BLaER1 treated with 17β-estradiol and CSF1 and Interleukin-3, amounts not matched to agents 10 nM and 100 nM (cell line): ENCODE data around the gene ARHGAP44.
"Not testable (repeated sequence)": the region's sequence is repeated elsewhere in the genome, so short reads cannot be mapped to it uniquely, and the experiment has no call there.

Source experiments
- H3K27ac ChIP-seq, 11 experiments: shearing (Covaris generic); formaldehyde crosslinking; 2 replicates each; pipeline ENCODE4 v1.8.1; 2022
- H3K27me3 ChIP-seq, 11 experiments: shearing (Covaris generic); formaldehyde crosslinking; 2 replicates each; pipeline ENCODE4 v1.8.1; 2022
- H3K36me3 ChIP-seq, 11 experiments: shearing (Covaris generic); formaldehyde crosslinking; 2 replicates each; pipeline ENCODE4 v1.8.1; 2022
- H3K4me1 ChIP-seq, 10 experiments: shearing (Covaris generic); formaldehyde crosslinking; 2 replicates each; pipeline ENCODE4 v1.8.1; 2022
- H3K4me2 ChIP-seq, 11 experiments: shearing (Covaris generic); formaldehyde crosslinking; 2 replicates each; pipeline ENCODE4 v1.8.1; 2022
- H3K4me3 ChIP-seq, 10 experiments: shearing (Covaris generic); formaldehyde crosslinking; 2 replicates each; pipeline ENCODE4 v1.8.1; 2022
- H3K9ac ChIP-seq, 11 experiments: shearing (Covaris generic); formaldehyde crosslinking; 2 replicates each; pipeline ENCODE4 v1.8.1; 2022
- H3K9me3 ChIP-seq, 11 experiments: shearing (Covaris generic); formaldehyde crosslinking; replicated peaks in 1 of 11; 2 replicates each; pipeline ENCODE4 v1.8.1; 2022
- H4K20me1 ChIP-seq, 11 experiments: shearing (Covaris generic); formaldehyde crosslinking; 2 replicates each; pipeline ENCODE4 v1.8.1; 2022
- Cebpa-rat ChIP-seq, 11 experiments: shearing (Covaris generic); IDR thresholded peaks; 2 replicates each; pipeline ENCODE4 v1.8.1; 2022

ARHGAP44 gene

DNA sequence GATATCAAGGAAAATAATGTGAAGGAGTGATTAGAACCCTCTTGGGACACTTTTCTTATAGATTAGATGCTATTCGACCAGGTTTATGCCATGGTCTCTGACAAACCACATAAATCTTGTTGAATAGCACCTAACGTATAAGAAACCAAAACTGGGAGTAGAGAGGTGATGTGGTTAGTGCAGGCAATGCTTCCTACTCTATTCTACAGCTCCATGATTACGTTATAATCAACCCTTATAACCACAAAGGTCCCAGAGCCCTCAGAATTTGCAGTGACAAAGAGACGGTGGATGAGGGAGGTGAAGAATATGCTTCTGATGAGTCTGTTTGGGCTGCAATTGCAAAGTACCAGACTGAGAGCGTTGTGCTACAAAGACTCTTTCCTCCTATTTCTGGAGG is 78.4 kb downstream of the ARHGAP44 start:
- Histone ChIP-seq H3K4me2 (no peak overlapping the region), H4K20me1 (no peaks in the 10 kb centered on the region), H3K36me3 (no peaks in the 10 kb centered on the region), H3K27me3 (no peaks in the 10 kb centered on the region), H3K9ac (no peak overlapping the region), H3K9me3 (peaks cover 13 to 21% (median 15%) of the 10 kb centered on the region in 11 experiments; a peak in 20 of 22 replicates), H3K4me3 (no peak overlapping the region), H3K27ac (no peak overlapping the region), H3K4me1 (peaks cover 0 to 6% (median 0%) of the 10 kb centered on the region in 10 experiments; a peak in 1 of 20 replicates)
- no peak for TF ChIP-seq Cebpa-rat (IDR thresholded peaks at IDR 0.05)

DNA sequence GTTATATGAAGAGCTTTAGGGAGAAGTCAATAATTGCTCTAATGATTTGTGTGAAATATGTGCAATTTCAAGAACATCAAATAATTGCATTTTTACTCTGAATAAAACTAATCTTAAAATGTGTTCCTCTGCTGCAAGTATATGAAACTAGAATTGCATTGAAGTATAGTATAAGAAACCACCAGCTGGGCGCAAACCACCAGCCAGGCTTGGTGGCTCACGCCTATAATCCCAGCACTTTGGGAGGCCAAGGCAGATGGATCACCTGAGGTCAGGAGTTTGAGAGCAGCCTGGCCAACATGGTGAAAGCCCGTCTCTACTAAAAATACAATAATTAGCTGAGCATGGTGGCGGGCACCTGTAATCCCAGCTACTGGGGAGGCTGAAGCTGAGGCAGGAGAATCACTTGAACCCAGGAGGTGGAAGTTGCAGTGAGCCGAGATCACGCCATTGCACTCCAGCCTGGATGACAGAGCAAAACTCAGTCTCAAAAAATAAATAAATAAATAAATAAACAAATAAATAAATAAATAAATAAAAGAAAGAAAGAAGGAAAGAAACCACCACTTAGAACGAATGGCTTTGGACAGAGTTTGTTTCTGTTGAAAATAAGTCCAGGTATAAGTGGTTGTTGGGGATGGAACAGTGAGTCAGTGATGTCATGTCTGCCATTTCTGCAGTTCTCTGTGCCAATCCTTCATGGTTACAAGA is 84.3 kb downstream of the ARHGAP44 start:
- H3K4me1 ChIP-seq, H4K20me1 ChIP-seq, H3K27ac ChIP-seq, H3K4me3 ChIP-seq, H3K4me2 ChIP-seq, H3K36me3 ChIP-seq, H3K27me3 ChIP-seq, H3K9ac ChIP-seq: not testable (repeated sequence)
- peaks cover 13 to 23% (median 19%) of the 10 kb centered on the region in 11 experiments; a peak in 20 of 22 replicates for H3K9me3 ChIP-seq

DNA sequence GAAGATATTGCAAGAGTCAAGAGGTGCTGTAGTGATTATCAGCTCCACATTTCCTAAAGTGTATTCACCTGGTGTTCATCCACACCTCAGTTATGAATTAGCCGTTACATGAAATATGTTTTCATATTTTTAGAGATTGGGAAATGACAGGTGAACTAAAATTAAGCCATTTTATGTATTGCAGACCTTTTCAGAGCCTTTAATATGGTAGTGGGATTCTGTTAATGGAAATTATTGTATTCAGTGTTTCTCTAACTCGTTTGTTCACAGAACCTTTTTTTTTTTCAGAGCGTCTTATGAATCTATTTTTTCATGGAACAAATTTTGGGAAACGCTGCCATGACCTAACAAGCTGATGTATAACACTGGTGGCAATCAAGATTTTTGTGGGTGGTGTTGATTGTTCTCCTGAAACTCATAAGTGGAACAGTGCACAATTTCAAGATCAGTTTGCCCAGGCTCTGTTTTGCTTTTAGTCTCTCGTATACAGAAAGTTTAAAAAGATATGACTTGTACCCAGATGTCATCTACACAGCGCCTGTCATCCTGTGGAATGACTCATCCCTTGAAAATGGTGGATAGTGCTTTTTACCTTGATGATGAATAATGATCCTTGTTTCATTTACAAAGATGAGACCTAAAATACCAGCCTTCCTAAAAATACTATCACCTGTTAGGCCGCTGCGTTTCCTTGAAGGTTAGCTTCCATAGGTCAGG is 88.8 kb downstream of the ARHGAP44 start:
- Histone ChIP-seq H3K4me1 (no peaks in the 10 kb centered on the region), H3K27ac (no peak overlapping the region), H3K27me3 (no peaks in the 10 kb centered on the region), H3K36me3 (no peaks in the 10 kb centered on the region), H3K4me2 (no peak overlapping the region), H3K9me3 (peaks cover 0 to 5% (median under 1%) of the 10 kb centered on the region in 11 experiments; a peak in 8 of 22 replicates), H3K4me3 (no peak overlapping the region), H3K9ac (no peak overlapping the region), H4K20me1 (no peaks in the 10 kb centered on the region)
- no peak for TF ChIP-seq Cebpa-rat (IDR thresholded peaks at IDR 0.05)

DNA sequence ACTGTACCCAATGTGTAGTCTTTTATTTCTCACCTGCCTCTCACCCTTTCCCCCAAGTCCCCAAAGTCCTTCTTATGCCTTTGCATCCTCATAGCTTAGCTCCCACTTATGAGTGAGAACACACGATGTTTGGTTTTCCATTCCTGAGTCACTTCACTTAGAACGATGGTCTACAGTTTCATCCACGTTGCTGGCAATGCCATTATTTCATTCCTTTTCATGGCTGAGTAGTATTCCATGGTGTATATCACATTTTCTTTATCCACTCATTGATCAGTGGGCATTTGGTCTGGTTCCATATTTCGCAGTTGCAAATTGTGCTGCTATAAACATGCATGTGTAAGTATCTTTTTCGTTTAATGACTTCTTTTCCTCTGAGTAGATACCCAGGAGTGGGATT is 89.8 kb downstream of the ARHGAP44 start:
- H3K9me3 ChIP-seq, H3K4me2 ChIP-seq, H3K36me3 ChIP-seq, H3K27me3 ChIP-seq, H3K27ac ChIP-seq, H3K4me3 ChIP-seq, H4K20me1 ChIP-seq, H3K9ac ChIP-seq, H3K4me1 ChIP-seq: not testable (repeated sequence)

DNA sequence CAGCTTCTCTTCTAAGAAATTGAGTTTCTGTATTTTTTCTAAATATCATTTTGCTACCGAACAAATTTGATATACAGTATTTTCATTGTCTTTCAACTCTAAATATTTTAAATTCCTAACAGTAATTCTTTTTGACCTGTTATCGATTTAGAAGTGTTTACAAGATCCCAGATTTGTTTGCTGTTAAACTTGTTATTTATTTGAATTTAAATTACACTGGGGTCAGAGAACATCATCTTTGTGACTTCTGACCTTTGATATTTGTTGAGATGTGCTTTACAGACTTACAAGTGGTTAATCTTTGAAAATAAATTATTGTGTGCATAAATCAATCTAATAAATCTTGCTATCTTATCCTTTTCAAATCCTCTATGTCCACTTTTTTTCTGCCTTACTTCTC is 94.2 kb downstream of the ARHGAP44 start:
- no peaks in the 10 kb centered on the region for H4K20me1 ChIP-seq
- H3K4me3 ChIP-seq: no peak overlapping the region
- no peaks in the 10 kb centered on the region for H3K4me1 ChIP-seq
- no peak for TF ChIP-seq Cebpa-rat (IDR thresholded peaks at IDR 0.05)
- no peak overlapping the region for H3K9ac ChIP-seq
- no peak overlapping the region for H3K27ac ChIP-seq
- no peak overlapping the region for H3K4me2 ChIP-seq
- H3K9me3 ChIP-seq: peaks cover 0 to 10% (median 5%) of the 10 kb centered on the region in 11 experiments; a peak in 7 of 22 replicates
- H3K36me3 ChIP-seq: no peaks in the 10 kb centered on the region
- H3K27me3 ChIP-seq: no peaks in the 10 kb centered on the region

DNA sequence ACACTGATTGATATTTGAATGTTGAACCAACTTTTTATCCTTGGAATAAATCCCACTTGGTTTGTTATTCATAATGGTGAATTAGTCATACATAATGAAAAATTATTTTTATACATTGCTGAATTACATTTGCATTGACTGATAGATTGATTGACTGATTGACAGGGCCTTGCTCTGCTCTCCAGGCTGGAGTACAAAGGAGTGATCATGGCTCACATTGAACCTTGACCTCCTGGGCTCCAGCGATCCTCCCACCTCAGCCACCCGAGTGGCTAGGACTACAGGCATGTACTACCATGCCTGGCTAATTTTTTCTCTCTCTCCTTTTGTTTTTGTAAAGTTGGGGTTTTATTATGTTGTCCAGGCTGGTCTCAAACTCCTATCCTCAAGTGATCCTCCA is 97.8 kb downstream of the ARHGAP44 start:
- H3K9ac ChIP-seq: no peak overlapping the region
- H3K4me1 ChIP-seq: no peaks in the 10 kb centered on the region
- H4K20me1 ChIP-seq: no peaks in the 10 kb centered on the region
- no peaks in the 10 kb centered on the region for H3K36me3 ChIP-seq
- TF ChIP-seq Cebpa-rat (IDR thresholded peaks at IDR 0.05): no peak
- H3K9me3 ChIP-seq: peaks cover 14 to 42% (median 31%) of the 10 kb centered on the region in 11 experiments
- no peak overlapping the region for H3K4me2 ChIP-seq
- no peak overlapping the region for H3K27ac ChIP-seq
- H3K4me3 ChIP-seq: no peak overlapping the region
- no peaks in the 10 kb centered on the region for H3K27me3 ChIP-seq

DNA sequence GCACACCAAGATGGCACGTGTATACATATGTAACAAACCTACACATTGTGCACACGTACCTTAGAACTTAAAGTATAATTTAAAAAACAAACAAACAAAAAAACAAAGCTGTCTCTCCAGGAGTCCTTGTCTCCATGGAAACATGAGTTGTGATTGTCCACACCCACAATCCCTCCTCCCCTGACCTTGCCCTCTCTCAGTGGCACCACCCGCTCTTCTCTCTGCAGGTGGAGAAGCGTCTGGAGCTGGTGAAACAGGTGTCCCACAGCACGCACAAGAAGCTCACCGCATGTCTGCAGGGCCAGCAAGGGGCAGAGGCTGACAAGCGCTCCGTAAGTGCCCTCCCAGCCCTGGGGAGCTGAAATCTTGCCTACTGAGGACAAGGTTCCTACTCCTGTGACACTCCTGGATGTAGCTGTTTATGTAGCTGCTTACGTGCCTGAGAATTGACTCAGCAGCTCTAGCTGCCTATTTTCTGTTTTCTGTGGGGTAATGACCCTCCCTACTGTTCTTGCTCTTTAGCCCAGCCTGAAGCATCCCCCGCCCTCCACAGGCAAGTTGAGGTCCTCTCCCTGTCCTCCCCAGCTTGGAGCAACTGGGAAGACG is 107.0 kb downstream of the ARHGAP44 start:
- no peak overlapping the region for H3K9ac ChIP-seq

DNA sequence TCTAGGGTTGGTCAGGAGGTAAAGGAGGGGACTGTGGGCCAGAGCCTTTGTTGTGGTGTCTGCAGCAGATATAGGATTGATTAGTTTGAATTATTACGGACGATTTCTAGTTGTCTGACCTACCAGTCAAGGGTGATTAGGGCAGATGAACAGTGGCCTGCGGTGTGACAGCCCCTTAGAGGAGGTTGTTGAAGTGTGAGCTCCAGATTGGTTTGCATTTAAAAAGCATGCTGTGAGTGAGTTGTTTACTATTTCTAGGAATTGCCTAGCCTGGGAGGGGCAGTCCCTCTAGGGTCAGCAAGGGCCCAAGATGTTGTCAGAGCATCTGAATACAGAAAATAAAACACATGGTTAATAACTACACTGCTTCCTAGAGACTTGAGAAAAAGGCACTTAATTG is 108.8 kb downstream of the ARHGAP44 start:
- no peak for TF ChIP-seq Cebpa-rat (IDR thresholded peaks at IDR 0.05)
- H3K36me3 ChIP-seq: peaks cover 0 to 24% (median 4%) of the 10 kb centered on the region in 11 experiments; a peak in 10 of 22 replicates
- no peak overlapping the region for H3K9ac ChIP-seq
- H3K4me3 ChIP-seq: no peak overlapping the region
- H3K27ac ChIP-seq: no peak overlapping the region
- no peaks in the 10 kb centered on the region for H3K27me3 ChIP-seq
- H4K20me1 ChIP-seq: no peaks in the 10 kb centered on the region
- H3K4me1 ChIP-seq: 0 out of 20 replicates have a peak, but pooled peaks cover 0 to 4% (median 0%) of the 10 kb centered on the region in 10 experiments
- no peak overlapping the region for H3K4me2 ChIP-seq
- peaks cover 32 to 61% (median 41%) of the 10 kb centered on the region in 11 experiments for H3K9me3 ChIP-seq

More for the DNA sequence above, 107.0 kb downstream of the ARHGAP44 start:
- H3K36me3 ChIP-seq: peaks cover 0 to 24% (median 4%) of the 10 kb centered on the region in 11 experiments; a peak in 9 of 22 replicates
- no peaks in the 10 kb centered on the region for H3K27me3 ChIP-seq
- H3K9me3 ChIP-seq: peaks cover 47 to 79% (median 60%) of the 10 kb centered on the region in 11 experiments
- H3K4me1 ChIP-seq: 0 out of 20 replicates have a peak, but pooled peaks cover 0 to 4% (median 0%) of the 10 kb centered on the region in 10 experiments
- H4K20me1 ChIP-seq: no peaks in the 10 kb centered on the region
- TF ChIP-seq Cebpa-rat (IDR thresholded peaks at IDR 0.05): no peak
- H3K4me3 ChIP-seq: no peak overlapping the region
- no peak overlapping the region for H3K4me2 ChIP-seq
- H3K27ac ChIP-seq: no peak overlapping the region

DNA sequence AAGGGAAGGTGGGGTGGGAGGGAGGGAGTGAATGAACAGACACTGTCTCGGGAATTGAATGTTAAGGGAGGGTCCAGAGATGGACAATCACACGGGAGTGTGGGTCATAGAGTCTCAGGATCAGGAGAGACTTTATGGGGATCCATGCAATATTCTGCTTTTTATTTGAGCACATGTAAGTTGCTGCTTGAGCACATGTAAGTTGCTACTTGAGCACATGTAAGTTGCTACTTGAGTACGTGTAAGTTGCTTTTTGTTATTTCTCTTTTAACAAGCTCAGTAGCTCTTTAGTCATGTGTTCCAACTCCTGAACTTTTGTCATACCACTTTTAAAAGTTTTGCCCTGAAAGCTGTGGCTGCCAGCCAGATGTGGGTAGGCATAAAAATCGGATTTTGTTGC is 110.3 kb downstream of the ARHGAP44 start:
- no peaks in the 10 kb centered on the region for H4K20me1 ChIP-seq
- H3K36me3 ChIP-seq: peaks cover 0 to 24% (median 4%) of the 10 kb centered on the region in 11 experiments; a peak in 9 of 22 replicates
- peaks cover 21 to 53% (median 32%) of the 10 kb centered on the region in 11 experiments; a peak in 21 of 22 replicates for H3K9me3 ChIP-seq
- TF ChIP-seq Cebpa-rat (IDR thresholded peaks at IDR 0.05): no peak
- H3K4me1 ChIP-seq: no peaks in the 10 kb centered on the region
- no peaks in the 10 kb centered on the region for H3K27me3 ChIP-seq
- H3K9ac ChIP-seq: no peak overlapping the region
- no peak overlapping the region for H3K27ac ChIP-seq
- H3K4me3 ChIP-seq: no peak overlapping the region
- H3K4me2 ChIP-seq: no peak overlapping the region
